ENCODE data around the gene BEGAIN. TPM values are rescaled to one million over a fixed set of nuclear protein-coding genes. Genes with fewer than 3 reads are reported as not detected.

BEGAIN gene
- total RNA-seq, 2 experiments from 2014 or later = 1.5 to 2.3 TPM

DNA sequence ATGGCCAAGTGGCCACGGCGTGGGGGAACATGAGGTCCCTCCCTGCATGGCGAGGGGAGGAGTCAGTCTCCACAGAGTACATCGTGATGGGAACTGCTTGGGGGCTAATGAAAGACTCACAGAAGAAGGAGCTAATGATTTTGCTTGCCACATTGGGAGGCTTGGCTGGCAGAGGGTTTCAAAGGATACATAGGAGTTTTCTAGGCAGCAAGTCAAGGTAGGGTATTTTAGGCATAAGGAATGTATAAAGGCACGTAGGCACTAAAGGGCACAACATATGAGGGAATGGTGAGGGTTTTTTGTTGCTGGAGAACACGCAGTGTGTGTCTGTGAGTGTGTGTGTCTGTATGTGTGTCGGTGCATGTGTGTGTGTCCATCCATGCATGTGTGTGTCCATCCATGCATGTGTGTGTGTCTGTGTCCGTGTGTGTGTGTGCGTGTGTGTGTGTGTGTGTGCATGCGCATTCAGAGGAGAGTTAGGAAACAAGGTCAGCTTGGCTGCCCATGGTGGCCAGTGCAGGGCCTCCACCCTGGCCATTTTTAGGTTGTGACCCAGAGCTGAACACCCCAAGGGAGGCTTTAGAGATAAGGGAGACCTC is 84.5 kb downstream of the BEGAIN start:
- Mint-ChIP-seq H3K27ac (no peak overlapping the region), H3K4me3 (no peak overlapping the region), H3K4me1 (peaks cover 5% of the 10 kb centered on the region), H3K27me3 (peaks cover 4% of the 10 kb centered on the region), H3K9me3 (peaks cover 1% of the 10 kb centered on the region), H3K36me3 (peaks cover 8% of the 10 kb centered on the region)
- POLR2A ChIA-PET = no interaction called here
- DNase-seq = no peak
- ATAC-seq (ENCODE audit: low read depth) = no peak

GRCh38 chr14:100500128-100500527 is 87.1 kb downstream of the BEGAIN start:
- peaks cover 1% of the 10 kb centered on the region for H3K9me3 Mint-ChIP-seq
- peaks cover 7% of the 10 kb centered on the region for H3K36me3 Mint-ChIP-seq
- H3K27ac Mint-ChIP-seq = no peak overlapping the region
- H3K4me3 Mint-ChIP-seq = no peak overlapping the region
- peaks cover 5% of the 10 kb centered on the region for H3K4me1 Mint-ChIP-seq
- POLR2A ChIA-PET = no interaction called here
- DNase-seq (no peak), ATAC-seq (ENCODE audit: low read depth) (no peak)
- H3K27me3 Mint-ChIP-seq = no peaks in the 10 kb centered on the region

GRCh38 chr14:100498068-100498467 is 89.1 kb downstream of the BEGAIN start:
- Mint-ChIP-seq H3K4me1 (peaks cover 12% of the 10 kb centered on the region), H3K27ac (no peak overlapping the region), H3K27me3 (no peaks in the 10 kb centered on the region), H3K9me3 (no peaks in the 10 kb centered on the region), H3K36me3 (peaks cover 2% of the 10 kb centered on the region), H3K4me3 (no peak overlapping the region)
- no peak for ATAC-seq (ENCODE audit: low read depth)
- DNase-seq = no peak
- POLR2A ChIA-PET = no interaction called here

- DNase-seq (no peak), ATAC-seq (ENCODE audit: low read depth) (no peak)
- H3K27ac Mint-ChIP-seq = no peak overlapping the region
- peaks cover 2% of the 10 kb centered on the region for H3K36me3 Mint-ChIP-seq
- POLR2A ChIA-PET = no interaction called here
- H3K4me1 Mint-ChIP-seq = peaks cover 12% of the 10 kb centered on the region
- H3K9me3 Mint-ChIP-seq = no peaks in the 10 kb centered on the region
- no peak overlapping the region for H3K4me3 Mint-ChIP-seq
- H3K27me3 Mint-ChIP-seq = no peaks in the 10 kb centered on the region
These were observed 91.3 kb downstream of the BEGAIN start for GRCh38 chr14:100495917-100496316.

DNA sequence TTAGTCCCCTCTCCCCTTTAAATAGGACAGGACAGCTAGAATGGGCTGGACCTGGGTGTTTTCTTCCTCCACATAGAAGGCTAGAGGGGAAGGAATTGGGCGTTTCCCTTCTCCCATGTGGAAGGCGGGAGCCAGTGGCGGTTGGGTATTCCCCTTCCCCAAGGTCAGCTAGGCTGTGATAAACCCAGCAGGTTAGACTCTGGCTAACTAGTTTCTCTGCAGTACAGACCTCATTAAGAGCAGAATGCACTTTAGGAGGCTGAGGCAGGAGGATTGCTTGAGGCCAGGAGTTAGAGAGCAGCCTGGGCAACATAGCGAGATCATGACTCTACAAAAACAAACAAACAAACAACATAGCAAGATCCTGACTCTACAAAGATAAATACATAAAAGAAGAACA is 92.6 kb downstream of the BEGAIN start:
- POLR2A ChIA-PET = no interaction called here
- DNase-seq (no peak), ATAC-seq (ENCODE audit: low read depth) (no peak)
- H3K4me3 Mint-ChIP-seq = no peak overlapping the region
- H3K27me3 Mint-ChIP-seq = no peaks in the 10 kb centered on the region
- H3K9me3 Mint-ChIP-seq = no peaks in the 10 kb centered on the region
- H3K36me3 Mint-ChIP-seq = peaks cover 2% of the 10 kb centered on the region
- H3K4me1 Mint-ChIP-seq = peaks cover 10% of the 10 kb centered on the region
- H3K27ac Mint-ChIP-seq = no peak overlapping the region

GRCh38 chr14:100490252-100490651 is 97.0 kb downstream of the BEGAIN start:
- H3K36me3 Mint-ChIP-seq = peaks cover 6% of the 10 kb centered on the region
- H3K27me3 Mint-ChIP-seq = no peaks in the 10 kb centered on the region

DNA sequence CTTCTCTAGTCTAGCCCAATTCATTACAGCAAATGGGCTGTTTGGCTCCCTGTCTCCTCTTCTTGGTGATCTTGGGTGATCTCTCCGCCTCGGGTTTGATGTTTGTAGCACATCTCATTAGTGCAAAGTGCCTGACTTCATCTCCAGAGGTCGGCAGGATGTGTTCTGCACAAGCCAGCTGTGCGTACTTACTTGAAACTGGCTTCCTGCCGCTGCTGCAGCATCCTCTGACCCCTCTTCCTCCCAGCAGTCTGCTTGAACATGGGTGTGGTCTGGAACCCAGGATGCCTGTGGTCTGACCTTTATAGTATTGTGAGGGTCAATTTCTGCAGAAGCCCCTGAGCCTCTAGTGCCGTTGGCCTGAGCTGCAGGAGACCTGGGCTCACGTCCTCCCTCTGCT is 99.2 kb downstream of the BEGAIN start:
- DNase-seq (no peak), ATAC-seq (ENCODE audit: low read depth) (peak; percentile 89)
- H3K27ac Mint-ChIP-seq = no peak overlapping the region
- POLR2A ChIA-PET = no interaction called here
- H3K9me3 Mint-ChIP-seq = no peaks in the 10 kb centered on the region
- H3K4me3 Mint-ChIP-seq = peak overlapping the region; percentile 52
- peaks cover 12% of the 10 kb centered on the region for H3K36me3 Mint-ChIP-seq
- H3K4me1 Mint-ChIP-seq = peaks cover 36% of the 10 kb centered on the region
- no peaks in the 10 kb centered on the region for H3K27me3 Mint-ChIP-seq

More at GRCh38 chr14:100490252-100490651, 97.0 kb downstream of the BEGAIN start:
- Mint-ChIP-seq H3K4me3 (no peak overlapping the region), H3K27ac (no peak overlapping the region), H3K4me1 (peaks cover 40% of the 10 kb centered on the region), H3K9me3 (no peaks in the 10 kb centered on the region)
- ATAC-seq (ENCODE audit: low read depth) = no peak
- DNase-seq = no peak
- POLR2A ChIA-PET = no interaction called here

DNA sequence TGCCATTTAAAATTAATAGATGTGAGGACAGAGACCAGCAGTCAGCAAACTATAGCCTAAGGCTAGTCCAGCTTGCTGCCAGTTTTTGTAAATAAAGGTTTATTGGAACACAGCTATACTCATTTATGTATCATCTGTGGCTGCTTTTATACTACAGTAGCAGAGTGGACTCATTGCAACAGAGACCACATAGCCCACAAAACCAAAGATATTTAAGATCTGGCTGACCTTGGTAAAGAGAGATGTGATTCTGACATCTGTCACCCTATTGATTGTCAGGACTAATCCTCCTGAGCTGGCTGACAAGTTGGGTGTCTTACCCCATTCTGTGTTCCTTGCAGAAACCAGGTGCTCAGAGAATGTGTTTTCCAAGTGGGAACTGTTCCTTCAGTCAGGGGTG is 99.9 kb downstream of the BEGAIN start:
- Mint-ChIP-seq H3K27ac (no peak overlapping the region), H3K36me3 (peaks cover 12% of the 10 kb centered on the region), H3K4me1 (peaks cover 36% of the 10 kb centered on the region), H3K27me3 (no peaks in the 10 kb centered on the region), H3K4me3 (no peak overlapping the region), H3K9me3 (no peaks in the 10 kb centered on the region)
- DNase-seq (no peak), ATAC-seq (ENCODE audit: low read depth) (no peak)
- POLR2A ChIA-PET = no interaction called here

Other genes starting within 250 kb of the BEGAIN start
- gene WDR25, start 210.9 kb downstream of the BEGAIN start, total RNA-seq = 1 to 10 TPM; 6.1 to 8.4 TPM
- not detected for gene DLK1, start 139.5 kb upstream of the BEGAIN start, total RNA-seq
- gene MEG3, start 238.7 kb upstream of the BEGAIN start, total RNA-seq = not detected